Nephron progenitor cell (in vitro differentiated cells): ENCODE results near the gene CARMIL1.

Experiments used
- DNase-seq: peaks from one replicate; pipeline ENCODE4 v3.0.0; 2021
- H3K27ac Mint-ChIP-seq: 2 replicates; pipeline ENCODE4 v1.8.0; 2021; ENCODE audit warnings: mild to moderate bottlenecking, moderate library complexity, mixed read lengths
- H3K27me3 Mint-ChIP-seq: 2 replicates; pipeline ENCODE4 v1.8.0; 2021; ENCODE audit warnings: mild to moderate bottlenecking, low read depth, mixed read lengths; ENCODE audit not compliant: poor library complexity
- H3K36me3 Mint-ChIP-seq: 2 replicates; pipeline ENCODE4 v1.8.0; 2021; ENCODE audit warnings: low read depth, mixed read lengths
- H3K4me1 Mint-ChIP-seq: 2 replicates; pipeline ENCODE4 v1.8.0; 2021; ENCODE audit warnings: mixed read lengths
- H3K4me3 Mint-ChIP-seq: 2 replicates; pipeline ENCODE4 v1.8.0; 2021; ENCODE audit warnings: mild to moderate bottlenecking, moderate library complexity, mixed read lengths
- H3K9me3 Mint-ChIP-seq: 2 replicates; pipeline ENCODE4 v1.8.0; 2021; ENCODE audit warnings: mild to moderate bottlenecking, moderate library complexity, mixed read lengths
- CTCF ChIP-seq: fragments of 200-600 bp; sonication (generic); IDR thresholded peaks from 2 replicates; pipeline ENCODE4 v1.5.0; 2021; ENCODE audit warnings: antibody characterized with exemption

The CARMIL1 gene

GRCh38 chr6:25320459-25320858 lies 41.3 kb downstream of the CARMIL1 start:
- Mint-ChIP-seq H3K9me3 (no peaks in the 10 kb centered on the region), H3K36me3 (no peaks in the 10 kb centered on the region), H3K4me1 (peaks cover 42% of the 10 kb centered on the region), H3K4me3 (no peak overlapping the region), H3K27ac (no peak overlapping the region), H3K27me3 (peaks cover 7% of the 10 kb centered on the region)
- no peak for DNase-seq
- TF ChIP-seq CTCF, result no peak

- no peak for TF ChIP-seq CTCF
- DNase-seq, result no peak
- no peaks in the 10 kb centered on the region for H3K9me3 Mint-ChIP-seq
- H3K4me3 Mint-ChIP-seq, result no peak overlapping the region
- H3K27ac Mint-ChIP-seq, result peak overlapping the region; percentile 9
- H3K27me3 Mint-ChIP-seq, result peaks cover 5% of the 10 kb centered on the region
- H3K4me1 Mint-ChIP-seq, result peaks cover 39% of the 10 kb centered on the region
- H3K36me3 Mint-ChIP-seq, result no peaks in the 10 kb centered on the region
Measured at GRCh38 chr6:25322692-25323091, 43.5 kb downstream of the CARMIL1 start.

- Mint-ChIP-seq H3K4me1 (peaks cover 39% of the 10 kb centered on the region), H3K27me3 (no peaks in the 10 kb centered on the region), H3K4me3 (no peak overlapping the region), H3K36me3 (no peaks in the 10 kb centered on the region), H3K27ac (no peak overlapping the region), H3K9me3 (no peaks in the 10 kb centered on the region)
- peak; percentile 9 for DNase-seq
- no peak for TF ChIP-seq CTCF
Measured at GRCh38 chr6:25324066-25324762, 45.0 kb downstream of the CARMIL1 start.

- H3K9me3 Mint-ChIP-seq, result no peaks in the 10 kb centered on the region
- no peak for TF ChIP-seq CTCF
- H3K36me3 Mint-ChIP-seq, result no peaks in the 10 kb centered on the region
- H3K27ac Mint-ChIP-seq, result no peak overlapping the region
- peaks cover 3% of the 10 kb centered on the region for H3K27me3 Mint-ChIP-seq
- H3K4me1 Mint-ChIP-seq, result peaks cover 24% of the 10 kb centered on the region
- no peak overlapping the region for H3K4me3 Mint-ChIP-seq
- DNase-seq, result no peak
Measured at GRCh38 chr6:25326126-25326525, 47.0 kb downstream of the CARMIL1 start.

- Mint-ChIP-seq H3K4me3 (no peak overlapping the region), H3K27me3 (peaks cover 3% of the 10 kb centered on the region), H3K36me3 (no peaks in the 10 kb centered on the region), H3K9me3 (no peaks in the 10 kb centered on the region), H3K4me1 (peaks cover 24% of the 10 kb centered on the region), H3K27ac (no peak overlapping the region)
- no peak for TF ChIP-seq CTCF
- DNase-seq, result no peak
Measured at GRCh38 chr6:25326960-25327359, 47.8 kb downstream of the CARMIL1 start.

GRCh38 chr6:25327432-25327831 lies 48.3 kb downstream of the CARMIL1 start:
- Mint-ChIP-seq H3K4me3 (no peak overlapping the region), H3K27me3 (peaks cover 3% of the 10 kb centered on the region), H3K36me3 (no peaks in the 10 kb centered on the region), H3K9me3 (no peaks in the 10 kb centered on the region), H3K27ac (no peak overlapping the region), H3K4me1 (peaks cover 20% of the 10 kb centered on the region)
- no peak for TF ChIP-seq CTCF
- DNase-seq, result no peak
